Kidney epithelial cell (primary cell): Measurements from ENCODE around the gene OSBPL9. TPM values are rescaled to one million over a fixed set of nuclear protein-coding genes. Genes with fewer than 3 reads are reported as not detected.

Source experiments
- DNase-seq: peaks from one replicate; pipeline ENCODE4 v3.0.0-alpha.2; 2010; ENCODE audit warnings: low read depth
- H3K27me3 ChIP-seq: 2 replicates; pipeline ENCODE4 v1.6.0; 2011; ENCODE audit warnings: low read length; ENCODE audit not compliant: control insufficient read depth, insufficient read depth
- H3K36me3 ChIP-seq: 2 replicates; pipeline ENCODE4 v1.5.1; 2011; ENCODE audit warnings: low read length; ENCODE audit not compliant: control insufficient read depth, insufficient read depth
- H3K4me3 ChIP-seq: 2 replicates; pipeline ENCODE4 v1.5.1; 2011; ENCODE audit warnings: low read depth, mild to moderate bottlenecking, control low read depth, low read length
- total RNA-seq: library from RNA; depleted of rRNA; stranded (reverse); fragments of >200 nt; gene quantifications from 2 replicates; pipeline ENCODE4 v1.2.3, GENCODE V29; 2015
- TF ChIP-seq, protein P1 (sequence below): IDR thresholded peaks from 2 replicates; pipeline ENCODE4 v1.5.1; 2011; ENCODE audit warnings: mild to moderate bottlenecking, moderate library complexity, low read length, control low read depth, inconsistent platforms; ENCODE audit not compliant: insufficient read depth, poor library complexity, severe bottlenecking

OSBPL9 gene
- total RNA-seq, 1 donor from 2014 or later = 94.1 TPM

DNA sequence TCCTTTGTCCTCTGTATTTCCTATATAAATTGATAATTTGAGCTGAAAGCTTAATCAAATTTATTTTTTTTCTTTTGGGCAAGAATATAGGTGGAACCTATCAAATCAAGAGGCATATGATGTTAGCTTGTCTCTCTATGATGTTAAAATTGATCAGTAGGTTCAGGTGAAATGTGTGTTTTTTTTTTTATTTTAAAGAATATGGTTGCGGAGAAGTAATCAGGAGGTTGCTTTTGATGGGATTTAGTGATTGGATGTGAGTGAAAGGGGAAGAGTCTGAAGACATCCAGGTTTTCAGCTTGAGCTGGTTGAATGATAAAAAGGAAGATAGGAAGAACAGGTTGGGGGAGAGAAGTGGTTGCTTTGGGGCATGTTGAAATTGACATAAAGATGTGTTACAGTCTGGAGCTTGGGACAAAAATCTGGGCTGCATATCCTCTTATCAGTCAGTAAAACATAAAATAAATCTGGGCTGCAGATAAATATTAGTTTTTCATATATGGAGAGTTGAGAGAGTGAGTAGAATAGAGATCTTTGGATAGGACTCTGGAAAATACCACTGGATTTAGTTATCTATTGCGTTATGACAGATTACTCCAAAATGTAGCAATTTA is 5.1 kb downstream of the OSBPL9 start:
- Histone ChIP-seq H3K27me3 (no peaks in the 10 kb centered on the region), H3K4me3 (no peak overlapping the region), H3K36me3 (no peaks in the 10 kb centered on the region)
- TF ChIP-seq, protein P1, sequence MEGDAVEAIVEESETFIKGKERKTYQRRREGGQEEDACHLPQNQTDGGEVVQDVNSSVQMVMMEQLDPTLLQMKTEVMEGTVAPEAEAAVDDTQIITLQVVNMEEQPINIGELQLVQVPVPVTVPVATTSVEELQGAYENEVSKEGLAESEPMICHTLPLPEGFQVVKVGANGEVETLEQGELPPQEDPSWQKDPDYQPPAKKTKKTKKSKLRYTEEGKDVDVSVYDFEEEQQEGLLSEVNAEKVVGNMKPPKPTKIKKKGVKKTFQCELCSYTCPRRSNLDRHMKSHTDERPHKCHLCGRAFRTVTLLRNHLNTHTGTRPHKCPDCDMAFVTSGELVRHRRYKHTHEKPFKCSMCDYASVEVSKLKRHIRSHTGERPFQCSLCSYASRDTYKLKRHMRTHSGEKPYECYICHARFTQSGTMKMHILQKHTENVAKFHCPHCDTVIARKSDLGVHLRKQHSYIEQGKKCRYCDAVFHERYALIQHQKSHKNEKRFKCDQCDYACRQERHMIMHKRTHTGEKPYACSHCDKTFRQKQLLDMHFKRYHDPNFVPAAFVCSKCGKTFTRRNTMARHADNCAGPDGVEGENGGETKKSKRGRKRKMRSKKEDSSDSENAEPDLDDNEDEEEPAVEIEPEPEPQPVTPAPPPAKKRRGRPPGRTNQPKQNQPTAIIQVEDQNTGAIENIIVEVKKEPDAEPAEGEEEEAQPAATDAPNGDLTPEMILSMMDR = no peak
- DNase-seq = no peak

DNA sequence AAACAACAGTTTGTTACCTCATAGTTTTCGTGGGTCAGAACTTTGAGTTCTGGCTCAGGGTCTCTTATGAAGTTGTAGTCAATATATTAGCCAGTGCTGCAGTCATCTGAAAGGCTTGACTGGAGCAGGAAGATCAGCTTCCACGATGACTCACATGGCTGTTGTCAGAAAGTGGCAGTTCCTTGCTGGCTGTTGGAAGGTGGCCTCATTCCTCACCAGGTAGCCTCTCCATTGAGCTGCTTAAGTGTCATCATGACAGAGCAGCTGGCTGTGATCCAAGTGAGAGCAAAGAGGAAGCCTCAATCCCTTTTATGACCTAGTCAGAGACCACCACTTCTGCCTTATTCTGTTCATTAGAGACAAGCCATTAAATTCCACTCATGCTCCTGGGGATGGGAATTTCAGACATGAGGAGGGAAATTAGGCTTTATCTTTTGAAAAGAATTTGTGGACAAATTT is 5.6 kb downstream of the OSBPL9 start:
- Histone ChIP-seq H3K27me3 (no peaks in the 10 kb centered on the region), H3K4me3 (no peak overlapping the region), H3K36me3 (no peaks in the 10 kb centered on the region)
- DNase-seq = peak; percentile 86
- TF ChIP-seq, protein P1 = no peak

DNA sequence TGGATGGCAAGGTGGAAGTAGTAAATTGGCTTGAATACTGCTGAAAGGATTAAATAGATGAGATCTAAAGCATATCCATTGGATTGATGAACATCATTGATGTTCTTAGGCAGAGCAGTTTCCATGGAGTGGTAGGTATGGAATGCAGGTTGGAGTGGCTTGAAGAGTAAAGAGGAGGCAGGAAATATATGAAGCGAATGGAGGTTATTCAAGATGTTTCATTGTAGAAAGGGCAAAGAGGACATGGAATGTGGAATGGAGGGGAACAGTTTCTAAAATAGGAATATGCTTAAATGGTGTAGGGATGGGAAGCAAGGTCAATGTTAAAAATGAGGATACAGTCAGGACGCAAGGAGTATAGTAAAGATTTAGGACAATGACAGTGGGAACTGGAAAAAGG is 6.1 kb downstream of the OSBPL9 start:
- no peak overlapping the region for H3K4me3 ChIP-seq
- no peak for DNase-seq
- no peaks in the 10 kb centered on the region for H3K36me3 ChIP-seq
- no peaks in the 10 kb centered on the region for H3K27me3 ChIP-seq
- TF ChIP-seq, protein P1 = no peak

DNA sequence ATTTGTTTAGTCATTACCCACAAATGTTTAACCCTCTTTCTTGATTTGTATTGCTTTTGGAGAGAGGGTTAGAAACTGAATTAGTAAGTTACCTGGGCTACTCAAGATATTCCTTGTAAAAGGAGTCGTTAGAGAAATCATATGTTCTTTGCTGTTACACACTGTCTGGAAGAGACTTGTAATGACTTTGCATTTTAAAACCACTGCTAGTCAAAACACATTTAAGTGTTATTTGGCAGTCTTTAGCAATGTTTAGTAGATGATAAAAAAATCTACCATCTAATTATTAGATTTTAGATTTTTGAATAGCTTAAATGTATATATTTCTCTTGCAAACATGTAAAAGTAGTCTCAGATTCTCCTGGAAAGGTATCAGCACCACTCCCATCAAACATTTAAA is 6.6 kb downstream of the OSBPL9 start:
- Histone ChIP-seq H3K27me3 (no peaks in the 10 kb centered on the region), H3K4me3 (no peak overlapping the region), H3K36me3 (no peaks in the 10 kb centered on the region)
- TF ChIP-seq, protein P1 = no peak
- no peak for DNase-seq

DNA sequence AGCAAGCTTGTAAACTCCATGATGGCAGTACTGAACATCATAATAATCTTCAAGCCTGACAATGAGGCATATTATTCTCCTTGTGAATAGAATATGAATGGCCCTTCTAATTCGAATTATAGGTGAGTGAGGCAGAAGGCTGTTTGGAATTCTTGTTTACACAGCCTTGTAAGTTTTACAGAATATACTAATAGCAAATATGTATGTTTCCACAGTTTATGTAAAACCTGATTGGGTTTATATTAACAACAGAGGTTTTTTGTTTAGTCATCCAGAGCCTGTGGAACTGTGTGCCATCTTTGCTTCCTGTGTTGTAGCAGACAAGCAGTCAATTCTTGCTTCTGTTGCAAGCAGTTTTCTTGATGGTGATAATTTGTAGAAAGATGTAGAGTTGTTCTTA is 8.0 kb downstream of the OSBPL9 start:
- DNase-seq = no peak
- H3K36me3 ChIP-seq = no peaks in the 10 kb centered on the region
- H3K4me3 ChIP-seq = no peak overlapping the region
- H3K27me3 ChIP-seq = no peaks in the 10 kb centered on the region
- TF ChIP-seq, protein P1 = no peak

DNA sequence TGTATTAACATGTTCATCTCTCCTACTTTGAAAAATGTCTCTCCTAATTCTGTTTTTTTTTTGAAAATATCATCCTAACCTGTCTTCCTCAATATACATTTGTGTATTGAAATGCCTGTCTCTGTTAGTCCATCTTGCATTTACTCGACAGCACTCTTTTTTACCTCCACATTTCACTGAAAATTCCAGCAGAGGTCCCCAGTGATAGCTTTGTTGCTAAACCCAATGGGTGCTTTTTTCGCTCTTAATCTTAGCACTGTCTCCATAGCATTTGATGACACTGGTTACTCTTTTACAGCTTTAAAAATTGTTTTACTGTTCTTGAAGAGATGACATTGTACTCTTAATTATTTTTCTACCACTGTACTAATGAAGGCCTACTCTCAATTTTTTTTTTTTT is 10.8 kb downstream of the OSBPL9 start:
- no peak for DNase-seq
- TF ChIP-seq, protein P1 = peak; percentile 59
- Histone ChIP-seq H3K27me3 (no peaks in the 10 kb centered on the region), H3K4me3 (no peak overlapping the region), H3K36me3 (no peaks in the 10 kb centered on the region)
